Endodermal cell (in vitro differentiated cells): Measurements from ENCODE around the gene IFI27. TPM values are rescaled to one million over a fixed set of nuclear protein-coding genes. Genes with fewer than 3 reads are reported as not detected.

Source experiments
- DNase-seq: peaks from one replicate; pipeline ENCODE4 v3.0.0-alpha.2; 2017
- H3K27ac ChIP-seq: 2 replicates; pipeline ENCODE4 v1.5.1; 2013; ENCODE audit warnings: mild to moderate bottlenecking, low read depth, low read length, moderate library complexity
- H3K27me3 ChIP-seq: 2 replicates; pipeline ENCODE4 v1.6.1; 2013; ENCODE audit warnings: mild to moderate bottlenecking, low read length, moderate library complexity; ENCODE audit not compliant: insufficient read depth, control insufficient read depth, poor library complexity, severe bottlenecking
- H3K36me3 ChIP-seq: 2 replicates; pipeline ENCODE4 v1.7.0; 2013; ENCODE audit warnings: mild to moderate bottlenecking, low read length, moderate library complexity; ENCODE audit not compliant: control insufficient read depth, insufficient read depth
- H3K4me1 ChIP-seq: one replicate; pipeline ENCODE4 v1.7.0; 2013; ENCODE audit warnings: low read length; ENCODE audit not compliant: control insufficient read depth, insufficient read depth
- H3K4me3 ChIP-seq: 2 replicates; pipeline ENCODE4 v1.5.1; 2013; ENCODE audit warnings: mild to moderate bottlenecking, low read length, moderate library complexity
- H3K9ac ChIP-seq: 2 replicates; pipeline ENCODE4 v1.6.1; 2013; ENCODE audit warnings: mild to moderate bottlenecking, low read length, moderate library complexity; ENCODE audit not compliant: poor library complexity, severe bottlenecking; ENCODE audit errors: extremely low read depth
- H3K9me3 ChIP-seq: 2 replicates; pipeline ENCODE4 v1.6.1; 2013; ENCODE audit warnings: mild to moderate bottlenecking, low read length, moderate library complexity; ENCODE audit not compliant: control insufficient read depth
- H3K27ac Mint-ChIP-seq: 2 replicates; pipeline ENCODE4 v1.8.0; 2020; ENCODE audit warnings: mixed read lengths
- H3K27me3 Mint-ChIP-seq: 2 replicates; pipeline ENCODE4 v1.8.0; 2021; ENCODE audit warnings: mild to moderate bottlenecking, mixed read lengths; ENCODE audit not compliant: insufficient read depth
- H3K36me3 Mint-ChIP-seq: 2 replicates; pipeline ENCODE4 v1.8.0; 2020; ENCODE audit warnings: low read depth, mixed read lengths
- H3K4me1 Mint-ChIP-seq: 2 replicates; pipeline ENCODE4 v1.8.0; 2020; ENCODE audit warnings: mixed read lengths
- H3K4me3 Mint-ChIP-seq: 2 replicates; pipeline ENCODE4 v1.8.0; 2020; ENCODE audit warnings: mild to moderate bottlenecking, moderate library complexity, mixed read lengths
- H3K9me3 Mint-ChIP-seq: 2 replicates; pipeline ENCODE4 v1.8.0; 2020; ENCODE audit warnings: mild to moderate bottlenecking, mixed read lengths
- WGBS, 2 experiments: methylation state at CpG; one replicate each; pipeline versions ENCODE4 v1.1.5 to v1.1.7; 2013; ENCODE audit warnings: missing lambda C conversion rate in 2 of 2, mixed read lengths in 1 of 2; ENCODE audit not compliant: insufficient coverage in 1 of 2, insufficient read length in 1 of 2; 5-methylcytosine and 5-hydroxymethylcytosine counted together
- total RNA-seq, 2 donors: library from RNA; stranded (reverse); fragmentation: NEBNext Ultra II Directional in 1 of 2; extraction: Animal tissue kit (Norgen Biotek cat#: 25700) in 1 of 2; gene quantifications; 2 replicates in 1 of 2; 3 replicates in 1 of 2; pipeline ENCODE4 v1.2.1, GENCODE V29; 2021
- TF ChIP-seq, protein P1 (sequence below): fragments of 200-600 bp; sonication (generic); conservative IDR thresholded peaks from 2 replicates; pipeline ENCODE4 v1.5.0; 2021; ENCODE audit warnings: antibody characterized with exemption, mild to moderate bottlenecking

IFI27 gene
- total RNA-seq, 2 donors from 2014 or later = 1.9 to 9.0 TPM

DNA sequence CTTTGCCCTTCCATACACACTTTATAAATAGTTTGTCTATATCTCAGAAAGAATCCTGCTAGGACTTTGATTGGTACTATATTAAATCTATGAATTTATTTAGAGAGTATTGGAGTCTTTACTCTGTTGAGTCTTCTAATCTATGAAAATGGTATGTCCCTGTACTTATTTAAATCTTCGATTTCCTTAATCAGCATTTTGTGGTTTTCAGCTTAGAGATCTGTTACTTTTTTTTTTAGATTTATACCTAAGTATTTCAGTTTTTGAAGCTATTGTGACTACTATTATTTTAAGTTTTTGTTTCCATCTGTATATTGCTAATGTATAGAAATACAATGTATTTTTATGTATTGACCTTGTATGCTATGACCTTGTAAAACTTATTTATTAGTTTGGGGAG, 32.3 kb downstream of the IFI27 start:
- no peaks in the 10 kb centered on the region for H3K36me3 Mint-ChIP-seq
- no peak overlapping the region for H3K4me3 Mint-ChIP-seq
- TF ChIP-seq, protein P1, sequence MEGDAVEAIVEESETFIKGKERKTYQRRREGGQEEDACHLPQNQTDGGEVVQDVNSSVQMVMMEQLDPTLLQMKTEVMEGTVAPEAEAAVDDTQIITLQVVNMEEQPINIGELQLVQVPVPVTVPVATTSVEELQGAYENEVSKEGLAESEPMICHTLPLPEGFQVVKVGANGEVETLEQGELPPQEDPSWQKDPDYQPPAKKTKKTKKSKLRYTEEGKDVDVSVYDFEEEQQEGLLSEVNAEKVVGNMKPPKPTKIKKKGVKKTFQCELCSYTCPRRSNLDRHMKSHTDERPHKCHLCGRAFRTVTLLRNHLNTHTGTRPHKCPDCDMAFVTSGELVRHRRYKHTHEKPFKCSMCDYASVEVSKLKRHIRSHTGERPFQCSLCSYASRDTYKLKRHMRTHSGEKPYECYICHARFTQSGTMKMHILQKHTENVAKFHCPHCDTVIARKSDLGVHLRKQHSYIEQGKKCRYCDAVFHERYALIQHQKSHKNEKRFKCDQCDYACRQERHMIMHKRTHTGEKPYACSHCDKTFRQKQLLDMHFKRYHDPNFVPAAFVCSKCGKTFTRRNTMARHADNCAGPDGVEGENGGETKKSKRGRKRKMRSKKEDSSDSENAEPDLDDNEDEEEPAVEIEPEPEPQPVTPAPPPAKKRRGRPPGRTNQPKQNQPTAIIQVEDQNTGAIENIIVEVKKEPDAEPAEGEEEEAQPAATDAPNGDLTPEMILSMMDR = no peak
- H3K9me3 Mint-ChIP-seq = no peaks in the 10 kb centered on the region
- H3K4me1 ChIP-seq = peaks cover 4% of the 10 kb centered on the region
- no peak overlapping the region for H3K4me3 ChIP-seq
- WGBS, 2 experiments = 100% methylated on average over 1 of the region's 1 CpG; no CpG with 5 or more reads in 1 of the 2 experiments
- H3K9ac ChIP-seq = no peak overlapping the region
- H3K27me3 ChIP-seq = no peaks in the 10 kb centered on the region
- no peak overlapping the region for H3K27ac ChIP-seq
- peaks cover 3% of the 10 kb centered on the region for H3K27me3 Mint-ChIP-seq
- H3K27ac Mint-ChIP-seq = no peak overlapping the region
- no peaks in the 10 kb centered on the region for H3K36me3 ChIP-seq
- peaks cover 9% of the 10 kb centered on the region for H3K4me1 Mint-ChIP-seq
- no peaks in the 10 kb centered on the region for H3K9me3 ChIP-seq
- no peak for DNase-seq

DNA sequence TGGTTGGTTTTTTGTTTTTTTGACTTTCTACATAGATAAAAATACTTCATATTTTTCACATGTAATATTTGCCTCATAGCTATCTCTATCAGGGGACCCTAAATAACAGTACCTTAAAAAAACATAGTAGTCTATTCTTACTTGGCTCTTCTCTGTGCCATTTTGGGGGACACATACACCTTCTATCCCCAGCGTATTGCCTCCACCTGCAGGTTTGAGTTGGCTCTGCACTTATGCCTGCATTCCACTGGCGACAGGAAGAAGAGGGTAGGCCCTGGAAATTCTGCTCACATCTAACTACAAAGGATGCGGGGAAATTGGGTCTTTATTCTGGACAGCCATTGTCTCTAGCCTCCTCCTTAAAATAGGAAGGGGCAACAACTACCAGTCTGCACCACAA, 32.7 kb downstream of the IFI27 start:
- H3K4me1 Mint-ChIP-seq = peaks cover 9% of the 10 kb centered on the region
- no peaks in the 10 kb centered on the region for H3K36me3 ChIP-seq
- H3K4me3 ChIP-seq = no peak overlapping the region
- no peaks in the 10 kb centered on the region for H3K9me3 ChIP-seq
- no peak overlapping the region for H3K9ac ChIP-seq
- no peaks in the 10 kb centered on the region for H3K27me3 ChIP-seq
- H3K27ac Mint-ChIP-seq = no peak overlapping the region
- H3K4me1 ChIP-seq = peaks cover 4% of the 10 kb centered on the region
- H3K4me3 Mint-ChIP-seq = no peak overlapping the region
- H3K9me3 Mint-ChIP-seq = no peaks in the 10 kb centered on the region
- H3K27ac ChIP-seq = no peak overlapping the region
- 62% methylated on average over 3 of the region's 3 CpGs; no CpG with 5 or more reads in 1 of the 2 experiments for WGBS, 2 experiments
- no peaks in the 10 kb centered on the region for H3K36me3 Mint-ChIP-seq
- peak; percentile 83 for DNase-seq
- TF ChIP-seq, protein P1 = peak; percentile 79
- H3K27me3 Mint-ChIP-seq = peaks cover 6% of the 10 kb centered on the region

DNA sequence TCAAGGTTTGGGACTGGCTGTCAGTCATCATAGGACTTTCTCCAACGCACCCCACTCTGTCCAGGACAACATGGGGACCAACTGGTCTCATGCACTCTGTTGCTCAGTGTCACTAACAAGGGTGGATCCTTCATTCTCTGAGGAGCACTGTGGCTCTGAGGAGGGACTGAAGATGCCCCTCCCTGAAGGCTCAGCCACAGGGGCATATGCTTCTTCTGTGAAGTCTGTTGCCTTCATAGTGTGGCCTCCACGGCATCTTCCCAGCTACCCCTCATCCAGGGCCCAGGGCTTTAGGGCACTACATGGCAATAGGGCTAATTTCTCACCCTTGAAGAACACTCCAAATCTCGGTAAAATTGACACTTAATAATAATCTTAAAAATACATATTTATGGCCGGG, 33.2 kb downstream of the IFI27 start:
- Mint-ChIP-seq H3K27ac (no peak overlapping the region), H3K4me1 (peaks cover 9% of the 10 kb centered on the region), H3K36me3 (no peaks in the 10 kb centered on the region), H3K9me3 (no peaks in the 10 kb centered on the region), H3K4me3 (no peak overlapping the region), H3K27me3 (peaks cover 10% of the 10 kb centered on the region)
- no peak overlapping the region for H3K27ac ChIP-seq
- no peaks in the 10 kb centered on the region for H3K27me3 ChIP-seq
- no peak for DNase-seq
- no peaks in the 10 kb centered on the region for H3K36me3 ChIP-seq
- TF ChIP-seq, protein P1 = no peak
- no peaks in the 10 kb centered on the region for H3K9me3 ChIP-seq
- H3K9ac ChIP-seq = no peak overlapping the region
- H3K4me3 ChIP-seq = no peak overlapping the region
- H3K4me1 ChIP-seq = no peaks in the 10 kb centered on the region
- 88 to 90% methylated on average over 2 to 4 of the region's 4 CpGs for WGBS, 2 experiments
